Muscle of arm (tissue), 12 donors: ENCODE measurements around the gene COL17A1. TPM values are rescaled to one million over a fixed set of nuclear protein-coding genes. Genes with fewer than 3 reads are reported as not detected.

ENCODE experiments used
- DNase-seq: peaks from one replicate; pipeline ENCODE4 v3.0.0-alpha.2; 2013
- polyA plus RNA-seq, 12 donors: library from polyadenylated mRNA; unstranded; fragments of 120-200 nt; gene quantifications; one replicate each; pipeline ENCODE4 v1.2.1, GENCODE V29; 2013; ENCODE audit not compliant: insufficient read length in 12 of 12

COL17A1 gene
- polyA plus RNA-seq, 12 donors = 0.13 to 330 (median 1.5) TPM; not detected in 3

- no peak for DNase-seq
Measured at GRCh38 chr10:104033401-104033930, 52.2 kb downstream of the COL17A1 start.

- DNase-seq = no peak
Measured at GRCh38 chr10:104032144-104032775, 53.4 kb downstream of the COL17A1 start.

GRCh38 chr10:104031631-104032030 lies 54.0 kb downstream of the COL17A1 start:
- no peak for DNase-seq

GRCh38 chr10:104029521-104029860 lies 56.2 kb downstream of the COL17A1 start:
- peak; percentile 17 for DNase-seq

GRCh38 chr10:104028823-104029520 lies 56.7 kb downstream of the COL17A1 start:
- no peak for DNase-seq

- DNase-seq = no peak
Measured at GRCh38 chr10:104028146-104028545, 57.5 kb downstream of the COL17A1 start.

GRCh38 chr10:104026762-104027161 lies 58.9 kb downstream of the COL17A1 start:
- no peak for DNase-seq

- no peak for DNase-seq
Measured at GRCh38 chr10:104025524-104025923, 60.2 kb downstream of the COL17A1 start.

- DNase-seq = no peak
Measured at GRCh38 chr10:104022026-104022425, 63.7 kb downstream of the COL17A1 start.

- no peak for DNase-seq
Measured at GRCh38 chr10:104021246-104021645, 64.4 kb downstream of the COL17A1 start.

GRCh38 chr10:104020020-104020419 lies 65.7 kb downstream of the COL17A1 start:
- no peak for DNase-seq

GRCh38 chr10:104018471-104018870 lies 67.2 kb downstream of the COL17A1 start:
- no peak for DNase-seq

- DNase-seq = no peak
Measured at GRCh38 chr10:104016661-104017060, 69.0 kb downstream of the COL17A1 start.

GRCh38 chr10:104014176-104014575 lies 71.5 kb downstream of the COL17A1 start:
- DNase-seq = no peak

- DNase-seq = no peak
Measured at GRCh38 chr10:104013489-104013888, 72.2 kb downstream of the COL17A1 start.

GRCh38 chr10:104011904-104012303 lies 73.8 kb downstream of the COL17A1 start:
- DNase-seq = no peak

- DNase-seq = no peak
Measured at GRCh38 chr10:104005172-104005863, 80.4 kb downstream of the COL17A1 start.

GRCh38 chr10:104002911-104003310 lies 82.8 kb downstream of the COL17A1 start:
- DNase-seq = no peak

GRCh38 chr10:103998805-103999204 lies 86.9 kb downstream of the COL17A1 start:
- no peak for DNase-seq

GRCh38 chr10:103995134-103995533 lies 90.5 kb downstream of the COL17A1 start:
- DNase-seq = no peak

- no peak for DNase-seq
Measured at GRCh38 chr10:103991393-103992128, 94.1 kb downstream of the COL17A1 start.

- no peak for DNase-seq
Measured at GRCh38 chr10:103990531-103990930, 95.1 kb downstream of the COL17A1 start.
